ENCODE results near the gene CBX8. TPM values are rescaled to one million over a fixed set of nuclear protein-coding genes. Genes with fewer than 3 reads are reported as not detected.
A peak's percentile ranks its signal among the peaks of the same experiment; 100 is the strongest.

The CBX8 gene
- total and polyA plus RNA-seq, 2 of the 13 experiments (the other 11 are each of a cell fraction or from before 2014, with no cell fraction given), result 0.34 to 12.6 TPM

- TF ChIP-seq E2F1 (CRISPR knock-in tag; IDR thresholded peaks at IDR 0.05) (no peak), ZC3H13 (CRISPR knock-in tag; IDR thresholded peaks at IDR 0.05) (no peak), ZMAT3 (CRISPR knock-in tag; conservative IDR thresholded peaks at IDR 0.05) (peak; percentile 43; the same call in 1 of the 2 replicates), ZNF510 (CRISPR knock-in tag; IDR thresholded peaks at IDR 0.05; ENCODE audit: low read depth) (no peak), TAF15 (IDR thresholded peaks at IDR 0.05; ENCODE audit: low read depth, low read length, poor library complexity, severe bottlenecking) (no peak), ZNF879 (CRISPR knock-in tag; IDR thresholded peaks at IDR 0.05) (no peak), ZNF687 (CRISPR knock-in tag; IDR thresholded peaks at IDR 0.05) (peak; percentile 96), ZBTB43 (CRISPR knock-in tag; conservative IDR thresholded peaks at IDR 0.05) (0 out of 2 replicates have a peak, but pooled peaks have one; percentile 31), ZNF580 (CRISPR knock-in tag; IDR thresholded peaks at IDR 0.05; ENCODE audit: borderline replicate concordance, low read depth) (0 out of 2 replicates have a peak, but pooled peaks have one; percentile 32), NBN (conservative IDR thresholded peaks at IDR 0.05) (no peak), KLF6 (CRISPR knock-in tag; IDR thresholded peaks at IDR 0.05) (0 out of 2 replicates have a peak, but pooled peaks have one; percentile 41), ZFP41 (CRISPR knock-in tag; IDR thresholded peaks at IDR 0.05; ENCODE audit: borderline replicate concordance) (no peak), ETS1 (CRISPR knock-in tag; IDR thresholded peaks at IDR 0.05) (no peak), FOXA3 (CRISPR knock-in tag; IDR thresholded peaks at IDR 0.05) (peak; percentile 46)
These were observed 21.3 kb upstream of the CBX8 start (continued) for GRCh38 chr17:79818026-79818758.

Measured in HepG2 (cell line).